Measurements from ENCODE around the gene DAP. TPM values are rescaled to one million over a fixed set of nuclear protein-coding genes. Genes with fewer than 3 reads are reported as not detected.

DAP gene
- total RNA-seq, 1 experiment from 2014 or later = 77.6 TPM

- H3K4me1 ChIP-seq = peaks cover 16% of the 10 kb centered on the region; the same call in 1 of the 2 replicates
- intact Hi-C loops (cut with micrococcal nuclease; ENCODE audit: unreplicated experiment) = no loop called here
- H3K36me3 Mint-ChIP-seq (ENCODE audit: insufficient read depth, unreplicated experiment) = peaks cover 4% of the 10 kb centered on the region
- H3K36me3 ChIP-seq (ENCODE audit: control insufficient read depth, insufficient read depth, low read length) = no peaks in the 10 kb centered on the region
- H3K4me3 ChIP-seq (ENCODE audit: low read depth, low read length) = no peak overlapping the region
- H3K9me3 Mint-ChIP-seq (ENCODE audit: unreplicated experiment) = no peaks in the 10 kb centered on the region
- ChIA-PET POLR2A (no interaction called here), CTCF (no interaction called here)
- peaks cover 15% of the 10 kb centered on the region for H3K4me1 Mint-ChIP-seq (ENCODE audit: low read depth, unreplicated experiment)
- H3K9me3 ChIP-seq = no peaks in the 10 kb centered on the region
- DNase-seq = no peak
- H3K27me3 Mint-ChIP-seq (ENCODE audit: insufficient read depth, unreplicated experiment) = no peaks in the 10 kb centered on the region
- no TSS peak for BruUV-seq (replicated peaks)
- TF ChIP-seq CTCF (IDR thresholded peaks at IDR 0.05; ENCODE audit: insufficient read depth in 1 of 2, low read depth in 1 of 2, low read length in 1 of 2, severe bottlenecking in 1 of 2, unreplicated experiment in 1 of 2) = no peak
- H3K4me3 Mint-ChIP-seq (ENCODE audit: unreplicated experiment) = no peak overlapping the region
- no peaks in the 10 kb centered on the region for H3K27me3 ChIP-seq (replicated peaks; ENCODE audit: control insufficient read depth, insufficient read depth, low read length)
- H3K27ac Mint-ChIP-seq (ENCODE audit: unreplicated experiment) = no peak overlapping the region
Measured at GRCh38 chr5:10688651-10689171, 72.3 kb downstream of the DAP start.

GRCh38 chr5:10686890-10687289, 74.1 kb downstream of the DAP start:
- peaks cover 7% of the 10 kb centered on the region for H3K36me3 Mint-ChIP-seq (ENCODE audit: insufficient read depth, unreplicated experiment)
- intact Hi-C loops (cut with micrococcal nuclease; ENCODE audit: unreplicated experiment) = no loop called here
- DNase-seq = no peak
- H3K9me3 ChIP-seq = no peaks in the 10 kb centered on the region
- TF ChIP-seq CTCF (IDR thresholded peaks at IDR 0.05; ENCODE audit: insufficient read depth in 1 of 2, low read depth in 1 of 2, low read length in 1 of 2, severe bottlenecking in 1 of 2, unreplicated experiment in 1 of 2) = no peak
- H3K27me3 ChIP-seq (replicated peaks; ENCODE audit: control insufficient read depth, insufficient read depth, low read length) = no peaks in the 10 kb centered on the region
- no TSS peak for BruUV-seq (replicated peaks)
- no peaks in the 10 kb centered on the region for H3K36me3 ChIP-seq (ENCODE audit: control insufficient read depth, insufficient read depth, low read length)
- no peak overlapping the region for H3K4me3 ChIP-seq (ENCODE audit: low read depth, low read length)
- peaks cover 8% of the 10 kb centered on the region; the same call in 1 of the 2 replicates for H3K4me1 ChIP-seq
- no peaks in the 10 kb centered on the region for H3K27me3 Mint-ChIP-seq (ENCODE audit: insufficient read depth, unreplicated experiment)
- POLR2A ChIA-PET = no interaction called here
- H3K4me1 Mint-ChIP-seq (ENCODE audit: low read depth, unreplicated experiment) = peaks cover 6% of the 10 kb centered on the region
- H3K9me3 Mint-ChIP-seq (ENCODE audit: unreplicated experiment) = no peaks in the 10 kb centered on the region
- CTCF ChIA-PET = no interaction called here
- H3K4me3 Mint-ChIP-seq (ENCODE audit: unreplicated experiment) = no peak overlapping the region
- no peak overlapping the region for H3K27ac Mint-ChIP-seq (ENCODE audit: unreplicated experiment)

DNA sequence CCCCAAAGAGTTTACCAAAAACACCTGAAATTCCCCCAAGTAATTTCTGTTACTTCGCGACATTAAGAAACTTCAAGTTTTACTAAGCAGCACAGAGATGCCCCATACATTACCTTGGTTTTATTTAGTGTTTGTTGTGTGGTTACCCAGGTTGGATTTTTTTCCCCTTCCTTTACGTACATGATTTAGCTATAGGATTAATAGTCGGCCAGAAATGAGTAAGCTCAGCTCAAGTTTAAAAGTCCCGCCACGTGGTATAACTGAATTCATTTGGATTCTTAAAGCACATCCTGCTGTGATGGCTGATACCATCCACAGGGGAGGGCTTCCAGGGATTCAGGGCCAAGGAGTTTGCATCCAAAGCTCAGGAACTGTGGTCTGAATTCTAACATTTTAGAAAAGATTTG, 75.9 kb downstream of the DAP start:
- Mint-ChIP-seq H3K4me1 (ENCODE audit: low read depth, unreplicated experiment) (peaks cover under 1% of the 10 kb centered on the region), H3K27me3 (ENCODE audit: insufficient read depth, unreplicated experiment) (no peaks in the 10 kb centered on the region), H3K27ac (ENCODE audit: unreplicated experiment) (no peak overlapping the region), H3K4me3 (ENCODE audit: unreplicated experiment) (no peak overlapping the region), H3K9me3 (ENCODE audit: unreplicated experiment) (no peaks in the 10 kb centered on the region), H3K36me3 (ENCODE audit: insufficient read depth, unreplicated experiment) (peaks cover 16% of the 10 kb centered on the region)
- Histone ChIP-seq H3K36me3 (ENCODE audit: control insufficient read depth, insufficient read depth, low read length) (peaks cover 2% of the 10 kb centered on the region; the same call in 1 of the 2 replicates), H3K4me1 (no peaks in the 10 kb centered on the region), H3K4me3 (ENCODE audit: low read depth, low read length) (no peak overlapping the region), H3K9me3 (no peaks in the 10 kb centered on the region), H3K27me3 (replicated peaks; ENCODE audit: control insufficient read depth, insufficient read depth, low read length) (no peaks in the 10 kb centered on the region)
- BruUV-seq (replicated peaks) = no TSS peak
- POLR2A ChIA-PET = no interaction called here
- DNase-seq = no peak
- intact Hi-C loops (cut with micrococcal nuclease; ENCODE audit: unreplicated experiment) = no loop called here
- CTCF ChIA-PET = no interaction called here
- no peak for TF ChIP-seq CTCF (IDR thresholded peaks at IDR 0.05; ENCODE audit: insufficient read depth in 1 of 2, low read depth in 1 of 2, low read length in 1 of 2, severe bottlenecking in 1 of 2, unreplicated experiment in 1 of 2)

All from Caco-2 (cell line).